ENCODE results near the gene IGFL4. TPM values are rescaled to one million over a fixed set of nuclear protein-coding genes. Genes with fewer than 3 reads are reported as not detected.

Gene IGFL4
- total RNA-seq, 4 donors from 2014 or later, result not detected

GRCh38 chr19:46073268-46073922 is 32.6 kb upstream of the IGFL4 start:
- H3K4me1 ChIP-seq, result peaks cover 5 to 6% of the 10 kb centered on the region in 2 donors
- TF ChIP-seq CTCF (IDR thresholded peaks at IDR 0.05) (no peak), POLR2A (IDR thresholded peaks at IDR 0.05) (no peak)
- H3K27me3 ChIP-seq, result peaks cover 16% of the 10 kb centered on the region
- H3K27ac ChIP-seq, result no peak overlapping the region
- H3K4me3 ChIP-seq (replicated peaks in 1 of 3), result no peak overlapping the region
- no peak for DNase-seq
- H3K36me3 ChIP-seq, result no peaks in the 10 kb centered on the region
- intact Hi-C loops (cut with DNase I), result no loop called here
- no peaks in the 10 kb centered on the region for H3K9me3 ChIP-seq
- 89 to 98% methylated on average over 3 of the region's 3 CpGs for WGBS, 2 donors

- H3K36me3 ChIP-seq, result no peaks in the 10 kb centered on the region
- H3K4me3 ChIP-seq (replicated peaks in 1 of 3), result no peak overlapping the region
- WGBS, 2 donors, result 36 to 38% methylated on average over 6 of the region's 6 CpGs
Measured at GRCh38 chr19:46069806-46070341, 29.1 kb upstream of the IGFL4 start.

GRCh38 chr19:46068345-46069258 is 27.8 kb upstream of the IGFL4 start:
- Histone ChIP-seq H3K36me3 (no peaks in the 10 kb centered on the region), H3K27ac (no peak overlapping the region), H3K9me3 (no peaks in the 10 kb centered on the region), H3K4me1 (no peaks in the 10 kb centered on the region), H3K27me3 (no peaks in the 10 kb centered on the region), H3K4me3 (replicated peaks in 1 of 3) (no peak overlapping the region)
- DNase-seq, result no peak
- 79 to 82% methylated on average over 12 of the region's 12 CpGs for WGBS, 2 donors
- TF ChIP-seq CTCF (IDR thresholded peaks at IDR 0.05) (no peak), POLR2A (IDR thresholded peaks at IDR 0.05) (no peak)
- intact Hi-C loops (cut with DNase I), result no loop called here

More at GRCh38 chr19:46069806-46070341, 29.1 kb upstream of the IGFL4 start:
- Histone ChIP-seq H3K4me1 (no peaks in the 10 kb centered on the region), H3K27me3 (no peaks in the 10 kb centered on the region), H3K27ac (no peak overlapping the region), H3K9me3 (no peaks in the 10 kb centered on the region)
- no peak for TF ChIP-seq CTCF (IDR thresholded peaks at IDR 0.05)
- TF ChIP-seq POLR2A (IDR thresholded peaks at IDR 0.05), result no peak
- DNase-seq, result no peak
- intact Hi-C loops (cut with DNase I), result no loop called here

GRCh38 chr19:46067691-46068090 is 26.9 kb upstream of the IGFL4 start:
- no peak for DNase-seq
- TF ChIP-seq CTCF (IDR thresholded peaks at IDR 0.05) (no peak), POLR2A (IDR thresholded peaks at IDR 0.05) (no peak)
- Histone ChIP-seq H3K4me3 (replicated peaks in 1 of 3) (no peak overlapping the region), H3K4me1 (no peaks in the 10 kb centered on the region), H3K36me3 (no peaks in the 10 kb centered on the region), H3K27ac (no peak overlapping the region), H3K9me3 (no peaks in the 10 kb centered on the region), H3K27me3 (no peaks in the 10 kb centered on the region)
- 84 to 90% methylated on average over 1 of the region's 1 CpG for WGBS, 2 donors
- intact Hi-C loops (cut with DNase I), result no loop called here

GRCh38 chr19:46066471-46066870 is 25.7 kb upstream of the IGFL4 start:
- intact Hi-C loops (cut with DNase I), result no loop called here
- no peaks in the 10 kb centered on the region for H3K4me1 ChIP-seq
- H3K9me3 ChIP-seq, result no peaks in the 10 kb centered on the region
- no peak for DNase-seq
- 73 to 83% methylated on average over 1 of the region's 1 CpG for WGBS, 2 donors
- no peak overlapping the region for H3K27ac ChIP-seq
- no peaks in the 10 kb centered on the region for H3K36me3 ChIP-seq
- TF ChIP-seq POLR2A (IDR thresholded peaks at IDR 0.05) (no peak), CTCF (IDR thresholded peaks at IDR 0.05) (no peak)
- no peaks in the 10 kb centered on the region for H3K27me3 ChIP-seq
- H3K4me3 ChIP-seq (replicated peaks in 1 of 3), result no peak overlapping the region

All from thyroid gland (tissue), 4 donors.